Gastrocnemius medialis (tissue), 4 donors: Measurements from ENCODE around the gene CDK1.

Experiments used
- CTCF ChIP-seq, 5 experiments: fragments of 450-650 bp in 3 of 5; fragments of 200-600 bp in 2 of 5; sonication (generic) in 2 of 5; IDR thresholded peaks in 4 of 5; conservative IDR thresholded peaks in 1 of 5; 1 replicate in 4 of 5; 2 replicates in 1 of 5; pipeline ENCODE4 v1.5.1; 2016 to 2019; ENCODE audit warnings: antibody characterized with exemption in 5 of 5, mild to moderate bottlenecking in 3 of 5, moderate library complexity in 3 of 5
- POLR2A ChIP-seq, 2 donors: fragments of 450-650 bp; IDR thresholded peaks; one replicate each; pipeline ENCODE4 v1.6.1; 2017; ENCODE audit warnings: antibody characterized with exemption in 2 of 2, mild to moderate bottlenecking in 2 of 2, moderate library complexity in 2 of 2

- TF ChIP-seq CTCF (IDR thresholded peaks at IDR 0.05 in 4 of 5, conservative IDR thresholded peaks at IDR 0.05 in 1 of 5), result peak in 1 of 5 experiments; percentile 24
- TF ChIP-seq POLR2A (IDR thresholded peaks at IDR 0.05), result no peak
Observed at GRCh38 chr10:60733517-60733822, 44.8 kb upstream of the CDK1 start.
